Upper lobe of right lung (tissue), 1 donor: ENCODE data around the gene NTRK3. TPM values are rescaled to one million over a fixed set of nuclear protein-coding genes. Genes with fewer than 3 reads are reported as not detected.

Experiments
- ATAC-seq: fragments of 200-7000 bp; cut with Tn5 transposase; one replicate; pipeline ENCODE4 v1.9.1; 2020; ENCODE audit warnings: mild to moderate bottlenecking, moderate library complexity
- DNase-seq: peaks from one replicate; pipeline ENCODE4 v3.0.0-alpha.2; 2020
- H3K27ac ChIP-seq: fragments of 200-600 bp; one replicate; pipeline ENCODE4 v1.8.0; 2022
- H3K27me3 ChIP-seq: fragments of 200-600 bp; one replicate; pipeline ENCODE4 v1.8.0; 2022; ENCODE audit warnings: mild to moderate bottlenecking
- H3K36me3 ChIP-seq: fragments of 200-600 bp; one replicate; pipeline ENCODE4 v1.8.0; 2022
- H3K4me1 ChIP-seq: fragments of 200-600 bp; one replicate; pipeline ENCODE4 v1.8.0; 2022
- H3K4me3 ChIP-seq: fragments of 200-600 bp; one replicate; pipeline ENCODE4 v1.8.0; 2022; ENCODE audit warnings: mild to moderate bottlenecking
- H3K9me3 ChIP-seq: fragments of 200-600 bp; one replicate; pipeline ENCODE4 v1.8.0; 2022
- intact Hi-C: fragments of 100-400 bp; cut with DNase I; formaldehyde crosslinking; loops from one replicate; pipeline ENCODE4 v1.11.0; 2022
- total RNA-seq: library from RNA; stranded (reverse); fragmentation: NEBNext Ultra II Directional; extraction: Animal tissue kit (Norgen Biotek cat#: 25700); gene quantifications from one replicate; pipeline ENCODE4 v1.2.1, GENCODE V29; 2021
- TF ChIP-seq, protein P1 (sequence below): fragments of 200-600 bp; IDR thresholded peaks from one replicate; pipeline ENCODE4 v1.8.0; 2022; ENCODE audit warnings: antibody characterized with exemption
- donor health status: DM: no; HTN: yes; CAD: no; lungs with severe emphysema.

NTRK3 gene
- total RNA-seq, 1 donor from 2014 or later: 2.8 TPM

DNA sequence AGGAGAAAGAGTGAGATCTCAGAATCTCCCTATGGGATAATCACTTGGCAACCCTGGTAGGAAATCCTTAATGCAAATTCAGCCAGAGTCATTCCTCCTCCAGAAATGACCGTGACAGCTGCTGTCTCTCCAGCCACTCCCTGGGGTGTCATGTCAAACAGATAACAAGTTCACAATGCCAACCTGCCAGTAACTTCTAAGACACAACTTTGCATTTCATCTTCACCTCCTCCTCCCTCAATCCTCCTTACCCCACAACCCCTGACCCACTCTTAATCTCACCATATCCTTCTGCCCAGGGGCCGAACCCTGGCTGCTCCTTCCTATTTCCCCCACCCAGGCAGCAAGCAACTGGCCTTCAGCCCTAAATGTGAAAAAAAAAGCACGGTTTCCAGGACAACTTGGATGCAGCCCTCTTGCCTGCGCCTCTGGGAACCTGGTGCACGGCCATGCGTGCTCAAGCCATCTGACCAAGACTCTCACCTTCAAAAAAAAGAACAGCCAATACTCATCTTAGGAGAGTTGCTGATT is 166.0 kb downstream of the NTRK3 start:
- Histone ChIP-seq H3K27ac (no peak overlapping the region), H3K36me3 (no peaks in the 10 kb centered on the region), H3K27me3 (no peaks in the 10 kb centered on the region), H3K4me3 (no peak overlapping the region), H3K9me3 (no peaks in the 10 kb centered on the region), H3K4me1 (no peaks in the 10 kb centered on the region)
- no peak for DNase-seq
- peak; percentile 43 for ATAC-seq
- TF ChIP-seq, protein P1, sequence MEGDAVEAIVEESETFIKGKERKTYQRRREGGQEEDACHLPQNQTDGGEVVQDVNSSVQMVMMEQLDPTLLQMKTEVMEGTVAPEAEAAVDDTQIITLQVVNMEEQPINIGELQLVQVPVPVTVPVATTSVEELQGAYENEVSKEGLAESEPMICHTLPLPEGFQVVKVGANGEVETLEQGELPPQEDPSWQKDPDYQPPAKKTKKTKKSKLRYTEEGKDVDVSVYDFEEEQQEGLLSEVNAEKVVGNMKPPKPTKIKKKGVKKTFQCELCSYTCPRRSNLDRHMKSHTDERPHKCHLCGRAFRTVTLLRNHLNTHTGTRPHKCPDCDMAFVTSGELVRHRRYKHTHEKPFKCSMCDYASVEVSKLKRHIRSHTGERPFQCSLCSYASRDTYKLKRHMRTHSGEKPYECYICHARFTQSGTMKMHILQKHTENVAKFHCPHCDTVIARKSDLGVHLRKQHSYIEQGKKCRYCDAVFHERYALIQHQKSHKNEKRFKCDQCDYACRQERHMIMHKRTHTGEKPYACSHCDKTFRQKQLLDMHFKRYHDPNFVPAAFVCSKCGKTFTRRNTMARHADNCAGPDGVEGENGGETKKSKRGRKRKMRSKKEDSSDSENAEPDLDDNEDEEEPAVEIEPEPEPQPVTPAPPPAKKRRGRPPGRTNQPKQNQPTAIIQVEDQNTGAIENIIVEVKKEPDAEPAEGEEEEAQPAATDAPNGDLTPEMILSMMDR: no peak
- intact Hi-C loops: no loop called here

DNA sequence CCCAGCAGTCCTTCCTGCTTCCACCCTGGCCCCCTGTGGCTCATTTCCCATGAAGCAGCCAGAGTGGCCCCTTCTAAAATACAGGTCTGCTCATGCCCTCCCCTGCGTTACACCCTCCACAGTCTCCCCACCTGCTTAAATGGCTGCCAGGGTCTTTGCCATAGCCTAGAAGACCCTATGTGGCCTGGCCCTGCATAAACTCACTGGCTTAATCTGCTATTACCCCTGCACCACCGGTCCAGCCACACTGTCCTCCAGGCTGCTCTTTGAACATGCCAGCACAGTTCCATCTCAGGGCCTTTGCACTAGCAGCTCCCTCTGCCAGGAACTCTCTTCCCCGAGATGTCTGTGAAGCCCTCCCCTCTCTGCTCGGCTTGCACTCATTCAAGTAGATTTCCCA is 166.8 kb downstream of the NTRK3 start:
- H3K27ac ChIP-seq: no peak overlapping the region
- peak; percentile 9 for ATAC-seq
- intact Hi-C loops: no loop called here

DNA sequence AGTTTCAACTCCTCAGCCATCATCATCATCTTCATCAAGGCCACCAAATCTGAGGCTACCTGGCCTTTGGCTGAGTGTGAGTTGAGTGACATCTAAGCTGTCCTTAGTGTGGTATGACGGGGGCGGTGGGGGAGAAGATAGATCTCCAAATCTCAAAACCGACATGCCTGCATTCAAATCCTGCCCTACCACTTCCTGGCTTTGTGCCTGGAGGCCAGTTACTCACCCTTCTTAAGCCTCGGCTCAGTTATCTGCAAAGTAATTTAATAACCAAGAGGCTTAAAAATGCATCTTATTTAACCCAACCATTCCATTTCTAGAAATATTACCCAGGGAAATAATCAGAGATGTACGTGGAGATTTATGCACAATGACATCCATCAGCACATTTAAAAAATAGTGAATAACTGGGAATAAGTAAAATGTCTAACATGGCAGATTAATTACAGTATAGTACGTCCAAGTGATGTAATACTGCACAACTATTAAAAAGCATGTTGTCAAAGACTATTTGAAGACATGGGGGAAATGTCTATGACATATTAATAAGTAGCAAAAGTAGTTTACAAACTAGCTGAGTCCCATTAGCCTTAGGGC is 167.4 kb downstream of the NTRK3 start:
- Histone ChIP-seq H3K27me3 (no peaks in the 10 kb centered on the region), H3K9me3 (no peaks in the 10 kb centered on the region), H3K27ac (no peak overlapping the region), H3K36me3 (no peaks in the 10 kb centered on the region), H3K4me1 (no peaks in the 10 kb centered on the region), H3K4me3 (no peak overlapping the region)
- ATAC-seq (no peak), DNase-seq (no peak)
- TF ChIP-seq, protein P1: no peak
- intact Hi-C loops: no loop called here

More for the DNA sequence above, 166.8 kb downstream of the NTRK3 start:
- H3K4me1 ChIP-seq: no peaks in the 10 kb centered on the region
- TF ChIP-seq, protein P1: no peak
- H3K4me3 ChIP-seq: no peak overlapping the region
- no peaks in the 10 kb centered on the region for H3K36me3 ChIP-seq
- no peaks in the 10 kb centered on the region for H3K27me3 ChIP-seq
- H3K9me3 ChIP-seq: no peaks in the 10 kb centered on the region
- DNase-seq: no peak

DNA sequence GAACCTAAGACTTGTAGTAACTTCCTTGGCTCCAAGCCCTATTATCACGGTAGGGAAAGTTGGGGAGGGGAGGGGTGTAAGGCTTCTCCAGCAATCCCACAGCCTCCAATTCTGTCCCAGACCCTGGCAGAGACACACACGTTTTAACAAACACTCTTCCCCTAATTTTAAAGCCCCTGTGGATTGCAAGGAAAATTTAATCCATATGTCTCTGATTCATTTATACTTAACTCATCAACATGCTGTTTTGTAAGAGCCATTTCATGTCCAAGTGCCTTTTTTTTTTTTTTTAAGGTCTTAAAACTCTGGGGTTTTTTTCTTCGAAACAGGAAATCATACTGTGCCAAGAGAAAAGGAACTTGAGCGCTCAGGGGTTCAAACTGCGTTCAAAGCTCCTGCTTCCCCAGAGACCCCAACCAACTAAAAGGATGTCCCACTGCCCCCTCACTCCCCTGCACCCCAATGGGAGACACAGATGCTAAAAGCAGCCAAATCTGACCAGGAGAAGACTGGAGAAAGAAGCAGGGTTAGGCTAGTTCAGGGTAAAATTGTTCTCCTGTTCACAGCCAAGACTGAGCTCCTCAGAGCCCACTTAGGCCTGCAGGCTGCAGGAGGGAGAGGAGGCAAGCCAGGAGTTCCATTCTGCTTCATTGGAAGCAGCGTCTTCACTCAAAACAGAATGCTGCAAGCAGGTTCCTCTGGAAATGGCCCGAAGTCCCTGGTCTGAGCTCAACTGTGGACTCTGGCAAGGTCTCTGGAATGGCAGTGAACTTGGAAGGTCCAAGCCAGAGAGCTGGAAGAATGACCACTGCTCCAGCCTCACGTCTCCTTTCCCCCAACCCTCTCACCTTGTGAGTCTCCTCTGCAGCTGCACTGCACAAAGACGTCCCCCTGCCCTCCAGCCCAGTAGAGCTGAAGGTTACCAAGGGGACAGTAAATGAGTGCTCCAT is 172.5 kb downstream of the NTRK3 start:
- peaks cover 5% of the 10 kb centered on the region for H3K4me1 ChIP-seq
- TF ChIP-seq, protein P1: no peak
- DNase-seq (no peak), ATAC-seq (no peak)
- H3K27me3 ChIP-seq: no peaks in the 10 kb centered on the region
- no peaks in the 10 kb centered on the region for H3K36me3 ChIP-seq
- intact Hi-C loops: no loop called here
- no peaks in the 10 kb centered on the region for H3K9me3 ChIP-seq
- H3K4me3 ChIP-seq: no peak overlapping the region
- no peak overlapping the region for H3K27ac ChIP-seq

DNA sequence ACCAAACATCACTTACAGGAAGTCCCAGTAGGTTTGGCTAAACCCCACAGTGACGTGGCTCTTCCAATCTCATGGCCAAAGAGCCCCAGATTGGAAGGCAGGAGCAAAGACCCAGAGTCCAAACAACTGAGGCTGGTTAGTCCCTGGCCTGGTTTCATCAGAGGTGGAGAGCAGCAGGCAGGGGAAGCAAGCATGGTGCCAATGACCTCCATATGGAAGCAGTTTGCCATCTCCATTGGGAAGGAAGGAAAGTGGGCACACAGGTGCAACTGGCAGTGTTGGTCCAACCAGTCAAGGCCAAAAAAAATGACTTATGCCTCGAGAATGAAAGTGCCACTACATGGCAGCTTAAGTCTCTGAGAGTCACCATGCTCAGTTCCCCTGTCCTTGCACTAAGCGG is 175.9 kb downstream of the NTRK3 start:
- no peaks in the 10 kb centered on the region for H3K27me3 ChIP-seq
- peaks cover 5% of the 10 kb centered on the region for H3K4me1 ChIP-seq
- intact Hi-C loops: no loop called here
- DNase-seq (no peak), ATAC-seq (no peak)
- no peak overlapping the region for H3K27ac ChIP-seq
- TF ChIP-seq, protein P1: no peak
- H3K4me3 ChIP-seq: no peak overlapping the region
- no peaks in the 10 kb centered on the region for H3K9me3 ChIP-seq
- no peaks in the 10 kb centered on the region for H3K36me3 ChIP-seq
